Neural progenitor cell (in vitro differentiated cells): ENCODE data around the gene NSD1.

Experiments used
- EZH2phosphoT487 ChIP-seq: fragments of 200-600 bp; sonication (generic); IDR thresholded peaks from 2 replicates; pipeline ENCODE4 v1.6.1; 2017; ENCODE audit warnings: antibody characterized with exemption
- TF ChIP-seq, protein P1 (sequence below): fragments of 200-600 bp; sonication (generic); IDR thresholded peaks from 2 replicates; pipeline ENCODE4 v1.5.1; 2017; ENCODE audit warnings: antibody characterized with exemption, mild to moderate bottlenecking

DNA sequence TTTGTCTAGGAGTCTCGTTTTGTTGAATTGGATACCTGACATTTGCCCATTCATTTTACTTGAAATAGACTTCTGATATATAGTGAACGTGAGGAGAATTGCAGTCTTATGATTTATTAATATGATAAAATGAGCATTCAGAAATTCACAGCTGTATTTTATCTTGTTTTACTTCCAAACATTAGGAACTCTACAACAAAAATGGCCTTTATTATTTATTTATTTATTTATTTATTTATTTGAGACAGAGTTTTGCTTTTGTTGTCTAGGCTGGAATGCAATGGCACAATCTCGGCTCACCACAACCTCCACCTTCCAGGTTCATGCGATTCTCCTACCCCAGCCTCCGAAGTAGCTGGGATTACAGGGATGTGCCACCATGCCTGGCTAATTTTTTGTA, 108.7 kb downstream of the NSD1 start:
- TF ChIP-seq, protein P1, sequence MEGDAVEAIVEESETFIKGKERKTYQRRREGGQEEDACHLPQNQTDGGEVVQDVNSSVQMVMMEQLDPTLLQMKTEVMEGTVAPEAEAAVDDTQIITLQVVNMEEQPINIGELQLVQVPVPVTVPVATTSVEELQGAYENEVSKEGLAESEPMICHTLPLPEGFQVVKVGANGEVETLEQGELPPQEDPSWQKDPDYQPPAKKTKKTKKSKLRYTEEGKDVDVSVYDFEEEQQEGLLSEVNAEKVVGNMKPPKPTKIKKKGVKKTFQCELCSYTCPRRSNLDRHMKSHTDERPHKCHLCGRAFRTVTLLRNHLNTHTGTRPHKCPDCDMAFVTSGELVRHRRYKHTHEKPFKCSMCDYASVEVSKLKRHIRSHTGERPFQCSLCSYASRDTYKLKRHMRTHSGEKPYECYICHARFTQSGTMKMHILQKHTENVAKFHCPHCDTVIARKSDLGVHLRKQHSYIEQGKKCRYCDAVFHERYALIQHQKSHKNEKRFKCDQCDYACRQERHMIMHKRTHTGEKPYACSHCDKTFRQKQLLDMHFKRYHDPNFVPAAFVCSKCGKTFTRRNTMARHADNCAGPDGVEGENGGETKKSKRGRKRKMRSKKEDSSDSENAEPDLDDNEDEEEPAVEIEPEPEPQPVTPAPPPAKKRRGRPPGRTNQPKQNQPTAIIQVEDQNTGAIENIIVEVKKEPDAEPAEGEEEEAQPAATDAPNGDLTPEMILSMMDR = no peak
- TF ChIP-seq EZH2phosphoT487 = no peak
